Left lung (tissue), 10 donors: Measurements from ENCODE around the gene ZNF821. TPM values are rescaled to one million over a fixed set of nuclear protein-coding genes. Genes with fewer than 3 reads are reported as not detected.

Experiments used
- ATAC-seq: fragments of 200-7000 bp; cut with Tn5 transposase; one replicate; pipeline ENCODE4 v1.9.1; 2020; ENCODE audit warnings: moderate library complexity
- DNase-seq, 4 donors: peaks; one replicate each; pipeline ENCODE4 v3.0.0-alpha.2; 2013 to 2020
- H3K27ac ChIP-seq, 2 donors: fragments of 200-600 bp; sonication (generic) in 1 of 2; one replicate each; pipeline versions ENCODE4 v1.5.0 to v1.8.0; 2020 to 2021
- H3K27me3 ChIP-seq, 2 donors: fragments of 200-600 bp; sonication (generic) in 1 of 2; one replicate each; pipeline versions ENCODE4 v1.5.0 to v1.8.0; 2020 to 2021
- H3K36me3 ChIP-seq, 2 donors: fragments of 200-600 bp; sonication (generic) in 1 of 2; one replicate each; pipeline versions ENCODE4 v1.5.0 to v1.8.0; 2020 to 2021
- H3K4me1 ChIP-seq, 2 donors: fragments of 200-600 bp; one replicate each; pipeline ENCODE4 v1.8.0; 2021
- H3K4me3 ChIP-seq, 2 donors: fragments of 200-600 bp; sonication (generic) in 1 of 2; one replicate each; pipeline versions ENCODE4 v1.5.0 to v1.8.0; 2020 to 2021; ENCODE audit warnings: mild to moderate bottlenecking in 1 of 2
- H3K9me3 ChIP-seq, 2 donors: fragments of 200-600 bp; sonication (generic) in 1 of 2; one replicate each; pipeline versions ENCODE4 v1.5.0 to v1.8.0; 2020 to 2021
- intact Hi-C, 2 donors: fragments of 100-400 bp; cut with DNase I; formaldehyde crosslinking; loops; one replicate each; pipeline versions ENCODE4 v1.11.2 to v1.14.2; 2022
- polyA plus RNA-seq, 6 donors: library from polyadenylated mRNA; unstranded; fragments of 120-200 nt; gene quantifications; one replicate each; pipeline ENCODE4 v1.2.1, GENCODE V29; 2013; ENCODE audit not compliant: insufficient read length in 6 of 6
- total RNA-seq, 2 donors: library from RNA; stranded (reverse); fragmentation: NEBNext Ultra II Directional; extraction: Animal tissue kit (Norgen Biotek cat#: 25700); gene quantifications; one replicate each; pipeline ENCODE4 v1.2.1, GENCODE V29; 2021
- TF ChIP-seq, protein P1 (sequence below), 2 donors: fragments of 200-600 bp; sonication (generic) in 1 of 2; IDR thresholded peaks; one replicate each; pipeline versions ENCODE4 v1.5.0 to v1.8.0; 2021; ENCODE audit warnings: antibody characterized with exemption in 2 of 2
- donor health status: DM: no; HTN: yes; CAD: no.
- donor health status: DM: no; HTN: no; CAD: no.

ZNF821 gene
- total and polyA plus RNA-seq, 8 donors, result 5.3 to 24.7 (median 20.7) TPM

DNA sequence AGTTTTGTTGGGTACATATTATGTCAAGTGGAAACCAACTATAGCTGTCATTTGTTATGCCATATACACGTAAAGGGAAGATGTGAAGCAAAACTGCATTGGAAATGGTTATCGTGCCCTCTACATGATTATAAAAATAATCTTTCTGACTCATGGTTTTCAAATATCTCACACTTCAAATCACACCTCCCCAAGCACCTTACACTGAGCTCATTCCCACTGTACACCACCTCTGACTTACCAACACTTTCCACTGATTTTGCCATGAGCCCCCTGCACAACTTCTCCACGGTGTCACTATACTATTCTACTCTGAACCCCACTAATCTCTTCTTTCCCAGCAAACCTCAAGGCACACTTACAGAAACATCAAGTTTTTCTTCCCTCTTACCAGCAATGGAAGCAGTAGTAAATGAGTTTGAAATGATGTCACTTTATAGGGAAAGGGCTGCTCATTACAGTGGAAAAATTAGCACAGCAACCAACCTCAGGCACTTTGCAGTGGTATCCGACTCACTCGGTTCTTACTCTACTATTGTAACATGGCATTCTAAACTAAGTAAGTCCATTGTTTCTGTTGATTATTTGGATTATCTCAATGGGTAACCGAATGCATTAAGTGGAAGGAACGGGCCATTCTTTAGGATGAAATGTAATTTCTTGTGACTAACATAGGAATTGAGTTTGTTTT is 18.7 kb downstream of the ZNF821 start:
- Histone ChIP-seq H3K4me3 (no peak overlapping the region), H3K27ac (no peak overlapping the region), H3K9me3 (no peaks in the 10 kb centered on the region), H3K4me1 (no peaks in the 10 kb centered on the region), H3K36me3 (peaks cover 0 to 59% of the 10 kb centered on the region in 2 donors), H3K27me3 (no peaks in the 10 kb centered on the region)
- DNase-seq, result no peak
- ATAC-seq, result no peak
- TF ChIP-seq, protein P1, sequence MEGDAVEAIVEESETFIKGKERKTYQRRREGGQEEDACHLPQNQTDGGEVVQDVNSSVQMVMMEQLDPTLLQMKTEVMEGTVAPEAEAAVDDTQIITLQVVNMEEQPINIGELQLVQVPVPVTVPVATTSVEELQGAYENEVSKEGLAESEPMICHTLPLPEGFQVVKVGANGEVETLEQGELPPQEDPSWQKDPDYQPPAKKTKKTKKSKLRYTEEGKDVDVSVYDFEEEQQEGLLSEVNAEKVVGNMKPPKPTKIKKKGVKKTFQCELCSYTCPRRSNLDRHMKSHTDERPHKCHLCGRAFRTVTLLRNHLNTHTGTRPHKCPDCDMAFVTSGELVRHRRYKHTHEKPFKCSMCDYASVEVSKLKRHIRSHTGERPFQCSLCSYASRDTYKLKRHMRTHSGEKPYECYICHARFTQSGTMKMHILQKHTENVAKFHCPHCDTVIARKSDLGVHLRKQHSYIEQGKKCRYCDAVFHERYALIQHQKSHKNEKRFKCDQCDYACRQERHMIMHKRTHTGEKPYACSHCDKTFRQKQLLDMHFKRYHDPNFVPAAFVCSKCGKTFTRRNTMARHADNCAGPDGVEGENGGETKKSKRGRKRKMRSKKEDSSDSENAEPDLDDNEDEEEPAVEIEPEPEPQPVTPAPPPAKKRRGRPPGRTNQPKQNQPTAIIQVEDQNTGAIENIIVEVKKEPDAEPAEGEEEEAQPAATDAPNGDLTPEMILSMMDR (IDR thresholded peaks at IDR 0.05), result no peak
- intact Hi-C loops, result no loop called here

DNA sequence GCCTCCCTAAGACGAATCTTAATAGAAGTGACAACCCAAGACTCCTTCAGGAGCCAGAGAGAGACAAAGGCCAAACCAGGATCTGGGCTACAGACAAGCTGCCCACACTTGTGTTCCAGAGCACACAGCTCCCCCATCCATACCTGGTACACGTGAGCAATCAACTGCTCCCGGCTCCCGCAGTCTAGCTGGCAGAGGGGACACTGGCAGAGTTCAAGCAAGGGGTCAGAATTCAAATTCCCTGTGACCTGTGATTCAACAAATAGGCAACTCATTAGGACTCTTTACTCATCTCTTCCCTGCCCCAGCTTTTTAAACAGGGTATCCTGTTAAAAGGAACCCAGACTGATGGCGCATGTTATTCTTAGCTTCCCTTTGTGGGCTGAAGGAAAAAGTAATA is 20.0 kb downstream of the ZNF821 start:
- Histone ChIP-seq H3K27me3 (no peaks in the 10 kb centered on the region), H3K4me3 (no peak overlapping the region), H3K36me3 (peaks cover 0 to 64% of the 10 kb centered on the region in 2 donors), H3K9me3 (no peaks in the 10 kb centered on the region), H3K27ac (no peak overlapping the region), H3K4me1 (no peaks in the 10 kb centered on the region)
- ATAC-seq (no peak), DNase-seq (no peak)
- TF ChIP-seq, protein P1 (IDR thresholded peaks at IDR 0.05), result no peak
- intact Hi-C loops, result no loop called here

DNA sequence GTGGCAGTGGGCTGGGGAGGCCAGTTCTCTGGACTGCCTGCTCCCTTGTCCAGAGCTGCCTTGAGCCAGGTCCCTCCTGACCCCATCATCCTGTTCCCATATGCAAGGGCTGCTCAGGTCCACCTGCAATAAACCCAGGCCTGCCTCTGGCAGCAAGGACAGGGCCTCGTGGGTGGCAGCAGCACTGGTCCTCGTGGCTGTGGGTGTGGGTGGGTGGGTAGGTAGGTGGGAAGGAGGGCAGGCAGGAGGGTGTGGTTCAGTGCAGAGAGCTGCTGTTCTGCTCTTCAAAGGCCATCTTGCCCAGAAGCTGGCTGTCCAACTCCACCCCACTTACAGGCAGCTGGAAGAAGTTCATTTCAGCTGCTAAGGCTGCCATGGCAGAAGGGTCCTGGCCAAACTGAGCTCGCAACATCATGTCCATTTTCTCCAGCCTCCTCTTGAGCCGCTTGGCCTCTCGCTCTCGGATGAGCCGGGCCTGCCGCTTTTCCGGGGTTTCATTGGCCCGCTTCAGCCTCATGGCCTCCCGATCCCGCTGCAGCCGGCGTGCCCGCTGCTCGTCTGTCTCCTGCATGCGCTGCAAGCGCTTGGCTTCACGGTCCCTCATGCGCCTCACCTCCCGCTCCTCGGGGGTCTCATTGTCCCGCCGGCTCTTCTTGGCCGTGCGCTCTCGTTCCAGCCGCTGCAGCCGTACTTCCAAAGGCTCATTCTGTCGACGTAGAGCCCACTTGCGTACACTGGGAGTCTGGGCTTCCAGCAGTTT is 24.0 kb downstream of the ZNF821 start:
- no peak for ATAC-seq
- DNase-seq, result no peak
- intact Hi-C loops, result no loop called here

DNA sequence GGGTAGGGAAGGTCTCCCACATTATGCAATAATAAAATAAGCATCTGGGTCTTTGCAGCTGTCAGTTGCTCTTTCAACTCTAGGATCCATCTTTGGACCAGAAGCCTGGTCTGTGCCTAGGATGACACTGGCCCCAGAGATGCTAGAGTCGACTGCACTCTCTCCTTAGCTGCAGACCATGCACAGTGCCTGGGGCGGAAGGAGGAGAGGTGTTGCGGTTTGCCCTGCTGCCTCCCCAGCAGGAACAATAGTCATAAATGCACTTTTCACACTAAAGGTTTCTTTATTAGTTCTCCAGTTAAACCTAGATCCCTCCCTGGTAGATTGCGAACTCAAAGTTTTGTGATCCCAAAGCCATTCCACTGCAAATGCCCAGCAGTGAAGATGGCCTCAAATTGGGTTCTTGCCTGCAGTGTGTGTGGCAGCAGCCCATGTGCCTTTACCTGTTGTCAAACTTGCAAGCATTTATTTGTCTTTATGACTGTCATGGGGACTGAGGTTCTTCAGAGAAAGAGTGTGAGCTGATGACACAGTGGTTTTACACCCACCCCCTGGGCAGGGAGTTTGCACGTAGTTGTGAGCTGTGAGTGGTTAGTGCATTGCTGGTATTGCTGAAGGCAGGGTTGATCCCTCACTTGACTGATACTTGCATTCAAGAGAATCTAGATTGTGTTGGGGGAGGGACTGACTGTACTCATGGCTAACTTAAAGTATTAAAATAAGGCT is 27.9 kb downstream of the ZNF821 start:
- ATAC-seq (no peak), DNase-seq (no peak)
- H3K9me3 ChIP-seq, result no peaks in the 10 kb centered on the region
- TF ChIP-seq, protein P1 (IDR thresholded peaks at IDR 0.05), result no peak
- H3K27ac ChIP-seq, result no peak overlapping the region
- intact Hi-C loops, result no loop called here
- no peaks in the 10 kb centered on the region for H3K4me1 ChIP-seq
- H3K27me3 ChIP-seq, result no peaks in the 10 kb centered on the region
- no peak overlapping the region for H3K4me3 ChIP-seq
- peaks cover 0 to 76% of the 10 kb centered on the region in 2 donors for H3K36me3 ChIP-seq

More for the DNA sequence above, 24.0 kb downstream of the ZNF821 start:
- no peaks in the 10 kb centered on the region for H3K9me3 ChIP-seq
- no peak overlapping the region for H3K27ac ChIP-seq
- no peaks in the 10 kb centered on the region for H3K4me1 ChIP-seq
- TF ChIP-seq, protein P1 (IDR thresholded peaks at IDR 0.05), result no peak
- peaks cover 0 to 74% of the 10 kb centered on the region in 2 donors for H3K36me3 ChIP-seq
- no peaks in the 10 kb centered on the region for H3K27me3 ChIP-seq
- H3K4me3 ChIP-seq, result no peak overlapping the region
